GM21515 (cell line): ENCODE data around the gene PRR22.

ENCODE experiments used
- ATAC-seq: cut with Tn5 transposase; IDR thresholded peaks from one replicate; pipeline ENCODE4 v1.9.1; 2021; ENCODE audit not compliant: unreplicated experiment

The PRR22 gene

GRCh38 chr19:5784581-5785147, at the start of gene PRR22:
TSS of gene PRR22 (minus strand) at chr19:5784746. CDS start at chr19:5784660, 86 bp downstream.
- ATAC-seq = no peak

GRCh38 chr19:5832527-5833216, 48.1 kb upstream of the PRR22 start:
- ATAC-seq = no peak

GRCh38 chr19:5832061-5832460, 47.5 kb upstream of the PRR22 start:
- ATAC-seq = no peak

- no peak for ATAC-seq
Measured at GRCh38 chr19:5831159-5831558, 46.6 kb upstream of the PRR22 start.

- ATAC-seq = no peak
Measured at GRCh38 chr19:5829567-5830310, 45.2 kb upstream of the PRR22 start.

- no peak for ATAC-seq
Measured at GRCh38 chr19:5828661-5829566, 44.4 kb upstream of the PRR22 start.

GRCh38 chr19:5827891-5828660, 43.5 kb upstream of the PRR22 start:
- peak; percentile 56 for ATAC-seq

- no peak for ATAC-seq
Measured at GRCh38 chr19:5827342-5827890, 42.9 kb upstream of the PRR22 start.

GRCh38 chr19:5826531-5827341, 42.2 kb upstream of the PRR22 start:
- ATAC-seq = no peak

- ATAC-seq = no peak
Measured at GRCh38 chr19:5825178-5825577, 40.6 kb upstream of the PRR22 start.

- ATAC-seq = no peak
Measured at GRCh38 chr19:5824751-5825150, 40.2 kb upstream of the PRR22 start.

- ATAC-seq = no peak
Measured at GRCh38 chr19:5823579-5824281, 39.2 kb upstream of the PRR22 start.

GRCh38 chr19:5822181-5822844, 37.8 kb upstream of the PRR22 start:
- no peak for ATAC-seq

- ATAC-seq = no peak
Measured at GRCh38 chr19:5821521-5822180, 37.1 kb upstream of the PRR22 start.

GRCh38 chr19:5820785-5821184, 36.2 kb upstream of the PRR22 start:
- ATAC-seq = no peak

GRCh38 chr19:5818594-5818993, 34.0 kb upstream of the PRR22 start:
- no peak for ATAC-seq

GRCh38 chr19:5817218-5817617, 32.7 kb upstream of the PRR22 start:
- no peak for ATAC-seq

- no peak for ATAC-seq
Measured at GRCh38 chr19:5814852-5815246, 30.3 kb upstream of the PRR22 start.
